Kasumi-1 (cell line): ENCODE data around the gene TMCO4.
"Not testable (repeated sequence)": the region's sequence is repeated elsewhere in the genome, so short reads cannot be mapped to it uniquely, and the experiment has no call there.

Experiments used
- DNase-seq, 2 experiments: peaks; one replicate each; lab custom pipeline; 2025; lab: John Stamatoyannopoulos, UW

Gene TMCO4

GRCh38 chr1:19812875-19813642, 13.3 kb upstream of the TMCO4 start:
- DNase-seq, result no peak

GRCh38 chr1:19811206-19811851, 11.6 kb upstream of the TMCO4 start:
- DNase-seq, result peak in 1 of 2 experiments; percentile 25

DNA sequence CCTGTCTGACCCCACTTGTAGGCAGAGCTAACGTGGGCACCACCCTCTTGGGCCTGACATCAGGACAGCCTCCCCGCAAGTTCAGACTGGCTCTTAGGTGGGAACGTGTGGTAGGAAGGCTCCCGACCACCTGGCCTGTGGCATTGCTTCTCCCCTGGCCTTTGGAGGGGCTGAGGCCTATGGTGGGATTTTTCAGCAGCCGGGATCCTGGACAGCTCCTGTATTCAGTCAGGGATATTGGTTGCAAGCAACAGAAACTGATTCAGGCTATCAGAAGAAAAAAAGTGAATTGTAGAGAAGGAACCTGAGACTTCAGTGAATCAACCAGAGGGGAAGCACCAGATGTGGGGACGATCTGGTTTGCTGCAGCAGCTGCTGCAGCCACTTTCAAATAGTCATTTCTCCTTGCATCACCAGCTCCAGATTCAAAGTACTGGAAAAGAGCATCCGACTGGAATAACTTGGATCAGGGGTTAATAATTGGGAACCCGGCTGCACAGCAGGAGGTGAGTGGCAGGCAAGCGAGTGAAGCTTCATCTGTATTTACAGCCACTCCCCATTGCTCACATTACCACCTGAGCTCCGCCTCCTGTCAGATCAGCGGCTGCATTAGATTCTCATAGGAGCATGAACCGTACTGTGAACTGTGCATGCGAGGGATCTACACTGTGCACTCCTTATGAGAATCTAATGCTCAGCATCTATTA, 9.5 kb upstream of the TMCO4 start:
- no peak for DNase-seq

GRCh38 chr1:19808351-19808750, 8.6 kb upstream of the TMCO4 start:
- no peak for DNase-seq

DNA sequence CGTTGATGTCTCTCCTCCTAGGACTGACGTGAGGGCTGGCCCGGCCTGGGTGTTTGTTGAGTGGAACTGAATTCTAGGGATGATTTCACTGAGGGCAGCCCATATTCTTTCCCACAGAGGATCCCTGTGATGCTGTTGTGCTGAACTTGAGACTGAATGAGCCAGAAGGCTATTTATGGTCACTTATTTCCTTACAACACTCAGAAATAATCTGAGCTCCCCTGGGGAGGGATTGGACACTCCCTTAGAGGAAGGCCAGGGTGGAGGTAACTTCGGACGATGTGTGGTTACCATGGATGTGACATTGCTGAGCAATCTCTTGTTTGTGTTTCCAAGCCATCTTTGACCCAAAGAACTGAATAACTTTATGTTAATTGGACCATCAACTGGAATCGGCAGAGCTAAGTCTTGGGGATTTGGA, 5.1 kb upstream of the TMCO4 start:
- DNase-seq, result no peak

- no peak for DNase-seq
Measured at GRCh38 chr1:19802269-19802668, 2.6 kb upstream of the TMCO4 start.

DNA sequence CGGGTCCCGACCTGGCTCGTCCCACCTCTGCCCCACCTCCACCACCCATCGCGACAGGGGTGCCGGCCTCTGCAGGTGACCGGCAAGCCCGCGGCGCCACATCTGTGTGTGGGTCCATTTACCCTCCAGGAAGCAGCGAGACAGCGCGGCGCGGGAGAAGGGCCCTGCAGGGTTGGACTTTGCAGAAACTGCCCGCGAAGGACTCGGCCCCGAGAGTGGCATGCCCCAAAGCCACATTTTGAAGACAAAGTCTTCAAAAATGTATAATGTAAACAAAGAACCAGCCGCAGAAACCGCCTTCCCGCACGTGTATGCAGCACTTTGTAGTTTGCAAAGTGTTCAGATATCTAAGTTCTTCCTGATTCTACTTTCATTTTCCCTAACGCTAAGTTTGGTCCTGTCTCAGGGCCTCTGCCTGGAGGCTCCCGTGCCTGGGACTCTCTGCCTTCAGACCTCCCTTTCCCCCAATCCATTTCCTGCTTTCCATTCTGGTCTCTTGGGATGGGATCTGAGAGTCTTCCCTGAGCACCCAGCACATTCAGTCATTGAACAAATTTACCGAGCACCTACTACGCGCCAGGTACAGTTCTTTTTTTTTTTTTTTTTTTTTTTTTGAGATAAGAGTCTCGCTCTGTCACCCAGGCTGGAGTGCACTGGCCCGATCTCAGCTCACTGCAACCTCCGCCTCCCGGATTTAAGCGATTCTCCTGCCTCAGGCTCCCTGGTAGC, 524 bp upstream of the TMCO4 start:
- DNase-seq, result peak; percentile 55 to 66

- DNase-seq, result no peak
Measured at GRCh38 chr1:19798486-19799229, 1.1 kb downstream of the TMCO4 start.

- no peak for DNase-seq
Measured at GRCh38 chr1:19797827-19798226, 1.9 kb downstream of the TMCO4 start.

GRCh38 chr1:19794583-19794982, 5.1 kb downstream of the TMCO4 start:
- DNase-seq, result no peak

DNA sequence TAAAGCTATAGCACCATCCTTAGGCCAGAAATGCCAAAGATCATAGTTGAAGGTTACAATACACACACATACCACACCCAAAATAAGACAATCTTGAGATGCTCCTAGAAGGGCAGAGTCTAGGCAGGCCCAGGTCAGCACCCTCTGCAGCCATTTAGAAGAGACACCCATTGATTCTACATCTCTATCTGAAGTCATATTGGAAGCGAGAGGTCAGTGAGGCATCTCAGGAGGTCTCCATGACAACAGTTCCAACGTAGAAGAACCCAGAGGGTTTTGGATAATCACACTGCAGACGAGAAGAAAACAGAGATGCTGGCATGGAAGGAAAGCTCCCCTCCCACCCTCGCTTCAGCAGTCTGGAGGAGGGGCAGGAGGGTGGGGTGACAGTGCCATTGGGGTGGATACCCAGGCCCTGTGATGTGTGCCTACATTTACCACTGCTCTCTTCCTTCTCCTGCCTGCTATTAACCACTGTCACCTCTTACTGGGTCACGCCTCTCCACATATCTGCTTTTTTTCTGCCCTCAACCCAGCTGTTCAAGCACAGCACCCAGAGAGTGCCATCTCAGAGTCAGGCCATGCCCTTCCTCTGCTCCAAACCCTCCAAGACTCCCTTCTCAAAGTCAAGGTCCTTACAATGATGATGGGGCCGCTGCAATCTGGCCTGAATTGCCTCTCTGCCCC, 6.2 kb downstream of the TMCO4 start:
- no peak for DNase-seq

DNA sequence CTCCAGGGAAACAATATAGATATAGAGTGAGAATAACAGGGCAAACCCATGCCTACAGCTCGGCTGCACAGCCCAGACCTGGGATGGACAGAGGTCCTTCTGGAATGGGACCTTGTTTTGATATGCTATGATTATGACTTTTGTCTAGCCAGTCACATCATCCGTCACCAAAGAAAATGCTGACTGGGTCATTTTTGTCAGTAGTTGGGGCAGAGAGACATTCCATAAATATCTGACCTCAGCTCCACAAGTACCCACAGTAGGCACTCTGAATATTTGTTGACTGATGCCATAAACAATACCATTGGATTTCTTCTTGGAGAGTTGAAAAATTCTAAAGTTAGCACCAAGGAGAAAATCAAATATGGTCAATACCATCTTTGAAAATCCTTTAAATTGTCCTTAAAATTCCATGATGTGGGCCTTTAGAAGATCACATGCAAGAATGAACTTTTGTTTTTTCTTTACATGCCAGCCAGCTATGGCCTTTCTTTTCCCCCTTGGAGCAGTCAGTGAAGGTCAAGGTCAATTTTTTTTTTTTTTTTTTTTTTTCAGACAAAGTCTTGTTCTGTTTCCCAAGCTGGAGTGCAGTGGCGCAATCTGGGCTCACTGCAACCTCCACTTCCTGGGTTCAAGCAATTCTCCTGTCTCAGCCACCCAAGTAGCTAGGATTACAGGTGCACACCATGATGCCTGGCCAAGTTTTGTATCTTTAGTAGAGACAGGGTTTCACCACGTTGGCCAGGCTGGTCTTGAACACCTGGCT, 7.3 kb downstream of the TMCO4 start:
- no peak for DNase-seq

GRCh38 chr1:19790061-19790975, 9.4 kb downstream of the TMCO4 start:
- not testable (repeated sequence) for DNase-seq

GRCh38 chr1:19786988-19787423, 12.7 kb downstream of the TMCO4 start:
- no peak for DNase-seq

- DNase-seq, result no peak
Measured at GRCh38 chr1:19785660-19786059, 14.1 kb downstream of the TMCO4 start.

DNA sequence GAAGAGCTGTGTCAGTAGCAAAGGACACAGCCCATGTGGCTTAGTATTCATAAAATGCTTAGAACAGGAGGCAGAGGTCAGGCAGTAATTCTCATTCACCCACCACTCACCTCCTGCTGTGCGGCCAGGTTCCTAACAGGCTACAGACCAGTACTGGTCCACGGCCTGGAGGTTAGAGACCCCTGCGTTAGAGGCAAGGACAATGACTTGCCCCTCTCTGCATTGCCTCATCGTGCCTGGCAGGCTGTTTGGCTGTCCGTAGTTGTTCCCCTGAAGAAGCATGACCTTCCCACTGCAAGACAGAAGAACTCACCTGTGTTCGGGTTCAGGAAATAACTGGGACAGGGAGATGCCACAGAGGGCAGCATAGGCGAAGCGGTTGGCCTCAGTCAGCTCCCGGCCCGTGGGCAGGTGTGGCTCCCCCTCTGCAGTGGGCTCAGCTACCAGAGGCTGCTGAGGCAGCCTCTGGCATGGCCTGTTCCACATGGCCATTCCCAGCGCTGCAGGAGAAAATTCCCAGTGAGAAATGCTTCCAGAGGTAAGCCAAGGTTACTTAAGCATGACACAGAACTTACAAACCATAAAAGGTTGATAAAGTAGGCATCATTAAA, 19.3 kb downstream of the TMCO4 start:
- DNase-seq, result no peak

- no peak for DNase-seq
Measured at GRCh38 chr1:19776933-19777332, 22.8 kb downstream of the TMCO4 start.

DNA sequence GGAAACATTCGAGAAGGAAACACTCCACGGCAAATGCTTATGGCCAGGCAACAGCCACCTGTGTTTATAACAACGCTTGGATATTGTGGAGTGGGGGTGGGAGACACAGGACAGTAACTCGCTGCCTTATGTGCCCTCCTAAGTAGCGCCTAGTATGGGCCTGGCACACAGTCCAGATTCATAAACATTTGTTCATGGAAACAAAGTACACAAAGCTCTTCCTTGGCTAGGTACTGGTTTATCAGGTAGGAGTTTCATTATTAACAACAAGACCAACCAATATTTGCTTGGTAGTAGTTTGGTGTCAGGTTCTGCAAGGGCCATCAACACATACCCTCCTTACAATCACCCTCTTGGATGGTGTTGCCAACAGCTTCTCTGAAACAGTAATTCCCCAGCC, 23.4 kb downstream of the TMCO4 start:
- no peak for DNase-seq

DNA sequence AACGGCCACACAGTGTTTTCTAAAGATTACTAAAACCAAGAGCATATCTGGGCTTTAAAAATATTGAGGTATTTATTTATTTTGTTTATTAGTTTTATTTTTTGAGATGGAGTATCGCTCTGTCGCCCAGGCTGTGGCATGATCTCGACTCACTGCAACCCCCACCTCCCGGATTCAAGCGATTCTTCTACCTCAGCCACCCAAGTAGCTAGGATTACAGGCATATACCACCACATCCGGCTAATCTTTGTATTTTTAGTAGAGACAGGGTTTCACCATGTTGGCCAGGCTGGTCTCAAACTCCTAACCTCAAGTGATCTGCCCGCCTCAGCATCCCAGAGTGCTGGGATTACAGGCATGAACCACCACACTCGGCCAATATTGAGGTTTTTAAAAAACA, 23.9 kb downstream of the TMCO4 start:
- DNase-seq, result no peak
